Measurements from ENCODE around the gene CYP3A4. TPM values are rescaled to one million over a fixed set of nuclear protein-coding genes. Genes with fewer than 3 reads are reported as not detected.
"Not testable (repeated sequence)": the region's sequence is repeated elsewhere in the genome, so short reads cannot be mapped to it uniquely, and the experiment has no call there.

CYP3A4 gene
- total RNA-seq, 1 experiment from 2014 or later = not detected

GRCh38 chr7:99729486-99730237 lies 54.3 kb downstream of the CYP3A4 start:
- ATAC-seq (peak; percentile 58), DNase-seq (peak; percentile 68)
- H3K9me3 ChIP-seq (ENCODE audit: low read length) = no peaks in the 10 kb centered on the region
- no peaks in the 10 kb centered on the region for H3K9me2 ChIP-seq (replicated peaks; ENCODE audit: low read length)
- peak overlapping the region; percentile 7; the same call in 1 of the 2 replicates for H3K4me2 ChIP-seq (ENCODE audit: low read length)
- H3K27me3 ChIP-seq (ENCODE audit: low read length) = no peaks in the 10 kb centered on the region
- ChIA-PET CTCF (no interaction called here), POLR2A (ENCODE audit: unreplicated experiment) (no interaction called here)
- no peaks in the 10 kb centered on the region for H3K79me2 ChIP-seq (ENCODE audit: low read length)
- BruUV-seq (replicated peaks) = no TSS peak
- no peaks in the 10 kb centered on the region for H4K20me1 ChIP-seq (ENCODE audit: low read length)
- intact Hi-C loops (cut with micrococcal nuclease) = no loop called here
- H3K36me3 ChIP-seq (ENCODE audit: low read depth, low read length) = no peaks in the 10 kb centered on the region
- no peak overlapping the region for H3K27ac ChIP-seq (ENCODE audit: low read length)
- no peak overlapping the region for H2AFZ ChIP-seq (ENCODE audit: low read length)
- H3K4me1 ChIP-seq (ENCODE audit: insufficient read depth, low read length) = peaks cover 10% of the 10 kb centered on the region
- H3K4me3 ChIP-seq (ENCODE audit: low read length) = no peak overlapping the region
- no peak overlapping the region for H3K9ac ChIP-seq (ENCODE audit: low read length)
- no peak for TF ChIP-seq EZH2phosphoT487 (IDR thresholded peaks at IDR 0.05; ENCODE audit: borderline replicate concordance, low read length)
- TF ChIP-seq EZH2 (IDR thresholded peaks at IDR 0.05; ENCODE audit: low read length, unreplicated experiment) = no peak
- TF ChIP-seq, protein P1, sequence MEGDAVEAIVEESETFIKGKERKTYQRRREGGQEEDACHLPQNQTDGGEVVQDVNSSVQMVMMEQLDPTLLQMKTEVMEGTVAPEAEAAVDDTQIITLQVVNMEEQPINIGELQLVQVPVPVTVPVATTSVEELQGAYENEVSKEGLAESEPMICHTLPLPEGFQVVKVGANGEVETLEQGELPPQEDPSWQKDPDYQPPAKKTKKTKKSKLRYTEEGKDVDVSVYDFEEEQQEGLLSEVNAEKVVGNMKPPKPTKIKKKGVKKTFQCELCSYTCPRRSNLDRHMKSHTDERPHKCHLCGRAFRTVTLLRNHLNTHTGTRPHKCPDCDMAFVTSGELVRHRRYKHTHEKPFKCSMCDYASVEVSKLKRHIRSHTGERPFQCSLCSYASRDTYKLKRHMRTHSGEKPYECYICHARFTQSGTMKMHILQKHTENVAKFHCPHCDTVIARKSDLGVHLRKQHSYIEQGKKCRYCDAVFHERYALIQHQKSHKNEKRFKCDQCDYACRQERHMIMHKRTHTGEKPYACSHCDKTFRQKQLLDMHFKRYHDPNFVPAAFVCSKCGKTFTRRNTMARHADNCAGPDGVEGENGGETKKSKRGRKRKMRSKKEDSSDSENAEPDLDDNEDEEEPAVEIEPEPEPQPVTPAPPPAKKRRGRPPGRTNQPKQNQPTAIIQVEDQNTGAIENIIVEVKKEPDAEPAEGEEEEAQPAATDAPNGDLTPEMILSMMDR (conservative IDR thresholded peaks at IDR 0.05; ENCODE audit: low read depth, low read length) = no peak
- no peaks in the 10 kb centered on the region for H3F3A ChIP-seq (ENCODE audit: low read length, unreplicated experiment)

GRCh38 chr7:99728615-99729014 lies 55.4 kb downstream of the CYP3A4 start:
- H3K36me3 ChIP-seq (ENCODE audit: low read depth, low read length) = no peaks in the 10 kb centered on the region
- H3F3A ChIP-seq (ENCODE audit: low read length, unreplicated experiment) = no peaks in the 10 kb centered on the region
- no TSS peak for BruUV-seq (replicated peaks)
- H3K79me2 ChIP-seq (ENCODE audit: low read length) = no peaks in the 10 kb centered on the region
- H3K4me1 ChIP-seq (ENCODE audit: insufficient read depth, low read length) = peaks cover 10% of the 10 kb centered on the region
- no peak overlapping the region for H3K9ac ChIP-seq (ENCODE audit: low read length)
- no peaks in the 10 kb centered on the region for H3K9me2 ChIP-seq (replicated peaks; ENCODE audit: low read length)
- H3K4me3 ChIP-seq (ENCODE audit: low read length) = no peak overlapping the region
- CTCF ChIA-PET = no interaction called here
- no peaks in the 10 kb centered on the region for H3K9me3 ChIP-seq (ENCODE audit: low read length)
- H2AFZ ChIP-seq (ENCODE audit: low read length) = no peak overlapping the region
- no peaks in the 10 kb centered on the region for H3K27me3 ChIP-seq (ENCODE audit: low read length)
- H3K4me2 ChIP-seq (ENCODE audit: low read length) = no peak overlapping the region
- intact Hi-C loops (cut with micrococcal nuclease) = no loop called here
- TF ChIP-seq EZH2 (IDR thresholded peaks at IDR 0.05; ENCODE audit: low read length, unreplicated experiment) (no peak), EZH2phosphoT487 (IDR thresholded peaks at IDR 0.05; ENCODE audit: borderline replicate concordance, low read length) (no peak)
- TF ChIP-seq, protein P1 (conservative IDR thresholded peaks at IDR 0.05; ENCODE audit: low read depth, low read length) = no peak
- H4K20me1 ChIP-seq (ENCODE audit: low read length) = no peaks in the 10 kb centered on the region
- DNase-seq = peak; percentile 47
- no peak overlapping the region for H3K27ac ChIP-seq (ENCODE audit: low read length)
- no peak for ATAC-seq
- POLR2A ChIA-PET (ENCODE audit: unreplicated experiment) = no interaction called here

- POLR2A ChIA-PET (ENCODE audit: unreplicated experiment); H3K9me3 ChIP-seq (ENCODE audit: low read length); ATAC-seq; H3K4me3 ChIP-seq (ENCODE audit: low read length); H3K27ac ChIP-seq (ENCODE audit: low read length); H3K4me2 ChIP-seq (ENCODE audit: low read length); H3K9ac ChIP-seq (ENCODE audit: low read length); H3K79me2 ChIP-seq (ENCODE audit: low read length); DNase-seq; H4K20me1 ChIP-seq (ENCODE audit: low read length); H3K27me3 ChIP-seq (ENCODE audit: low read length); H2AFZ ChIP-seq (ENCODE audit: low read length); H3K4me1 ChIP-seq (ENCODE audit: insufficient read depth, low read length); H3K9me2 ChIP-seq (replicated peaks; ENCODE audit: low read length); H3K36me3 ChIP-seq (ENCODE audit: low read depth, low read length); intact Hi-C loops (cut with micrococcal nuclease); CTCF ChIA-PET; H3F3A ChIP-seq (ENCODE audit: low read length, unreplicated experiment); BruUV-seq (replicated peaks): not testable (repeated sequence)
Observed at GRCh38 chr7:99723201-99723600, 60.8 kb downstream of the CYP3A4 start.
